HG03064 (cell line): ENCODE results near the gene RBBP4.
"Not testable (repeated sequence)": the region's sequence is repeated elsewhere in the genome, so short reads cannot be mapped to it uniquely, and the experiment has no call there.

ENCODE experiments used
- ATAC-seq: cut with Tn5 transposase; IDR thresholded peaks from one replicate; pipeline ENCODE4 v1.9.1; 2021; ENCODE audit warnings: low read depth; ENCODE audit not compliant: unreplicated experiment

The RBBP4 gene

DNA sequence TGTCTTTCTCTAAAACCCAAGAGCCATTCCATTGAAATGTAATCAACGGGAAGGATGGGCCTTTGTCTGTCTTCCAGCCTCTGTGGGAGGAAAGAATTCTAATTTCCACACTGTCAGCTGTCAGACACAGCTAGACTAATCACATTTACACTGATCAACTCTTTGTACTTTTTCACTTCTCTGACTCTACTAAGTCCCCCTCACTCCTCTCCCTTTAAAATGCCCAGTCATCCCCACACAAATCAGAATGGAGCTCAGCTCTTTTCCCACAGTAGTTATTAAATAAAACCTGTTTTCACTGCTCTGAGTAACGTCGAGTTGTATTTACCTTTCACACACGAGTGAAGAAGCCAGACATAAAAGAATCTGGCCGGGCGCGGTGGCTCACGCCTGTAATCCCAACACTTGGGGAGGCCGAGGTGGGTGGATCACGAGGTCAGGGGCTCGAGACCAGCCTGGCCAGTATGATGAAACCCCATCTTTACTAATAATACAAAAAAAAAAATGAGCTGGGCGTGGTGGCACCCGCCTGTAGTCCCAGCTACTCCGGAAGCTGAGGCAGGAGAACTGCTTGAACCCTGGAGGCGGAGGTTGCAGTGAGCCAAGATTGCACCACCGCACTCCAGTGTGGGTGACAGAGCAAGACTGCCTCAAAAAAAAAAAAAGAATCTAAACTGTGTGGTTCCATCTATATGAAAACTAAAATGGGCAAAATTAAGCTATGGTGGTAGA, 13.9 kb upstream of the RBBP4 start:
- no peak for ATAC-seq

DNA sequence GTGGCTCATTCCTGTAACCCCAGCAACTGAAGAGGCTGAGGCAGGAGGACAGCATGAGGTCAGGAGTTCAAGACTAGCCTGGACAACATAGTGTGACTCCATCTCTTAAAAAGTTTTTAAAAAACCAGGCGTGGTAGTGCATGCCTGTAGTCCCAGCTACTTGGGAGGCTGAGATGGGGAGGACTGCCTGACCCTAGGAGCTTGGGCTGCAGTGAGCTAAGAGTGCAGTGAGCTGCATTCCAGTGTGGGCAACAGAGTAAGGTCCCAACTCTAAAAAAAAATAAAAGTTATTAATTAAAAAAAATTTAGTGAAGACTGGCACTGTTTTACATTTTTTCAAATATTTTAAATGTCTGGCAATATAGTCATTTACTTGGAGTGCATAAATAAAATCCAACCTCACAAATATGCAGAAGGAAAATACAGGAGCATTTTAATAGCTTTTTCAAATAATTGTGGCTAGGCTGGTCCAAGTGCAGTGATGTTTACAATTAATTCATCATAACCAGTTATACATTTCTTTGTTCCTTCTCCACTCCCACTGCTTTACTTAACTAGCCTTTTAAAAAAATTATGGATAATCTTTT, 11.4 kb upstream of the RBBP4 start:
- no peak for ATAC-seq

DNA sequence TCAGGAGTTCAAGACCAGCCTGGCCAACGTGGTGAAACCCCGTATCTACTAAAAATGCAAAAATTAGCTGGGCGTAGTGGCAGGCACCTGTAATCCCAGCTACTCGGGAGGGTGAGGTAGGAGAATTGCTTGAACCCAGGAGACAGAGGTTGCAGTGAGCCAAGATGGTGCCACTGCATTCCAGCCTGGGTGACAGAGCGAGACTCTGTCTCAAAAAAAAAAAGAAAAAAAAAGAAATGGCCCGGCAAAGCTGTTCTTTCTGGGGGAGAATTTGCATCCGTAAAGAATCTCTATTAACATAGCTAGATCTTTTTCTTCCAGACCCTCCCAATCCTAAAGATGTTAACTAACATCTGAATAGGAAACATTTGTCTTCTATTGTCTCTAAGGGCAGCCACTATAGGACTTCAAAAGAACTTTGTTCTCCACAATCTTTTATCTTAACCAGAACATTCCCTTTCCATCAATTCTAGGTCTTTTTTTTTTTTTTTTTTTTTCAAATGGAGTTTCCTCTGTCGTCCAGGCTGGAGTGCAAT, 8.6 kb upstream of the RBBP4 start:
- not testable (repeated sequence) for ATAC-seq

DNA sequence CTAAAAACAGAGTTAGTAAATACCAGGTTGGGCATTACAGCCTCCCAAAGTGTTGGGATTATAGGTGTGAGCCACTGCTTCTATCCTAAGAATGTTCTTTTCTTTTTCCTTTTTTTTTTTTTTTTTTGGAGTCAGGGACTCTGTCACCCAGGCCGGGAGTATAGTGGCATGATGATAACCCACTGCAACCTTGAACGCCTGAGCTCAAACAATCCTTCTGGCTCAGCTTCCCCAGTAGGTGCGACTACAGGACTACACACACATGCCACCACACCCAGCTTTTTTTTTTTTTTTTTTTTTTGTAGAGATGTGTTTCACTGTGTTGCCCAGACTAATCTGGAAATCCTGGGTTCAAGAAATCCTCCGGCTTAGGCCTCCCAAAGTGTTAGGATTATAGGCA, 6.6 kb upstream of the RBBP4 start:
- no peak for ATAC-seq

DNA sequence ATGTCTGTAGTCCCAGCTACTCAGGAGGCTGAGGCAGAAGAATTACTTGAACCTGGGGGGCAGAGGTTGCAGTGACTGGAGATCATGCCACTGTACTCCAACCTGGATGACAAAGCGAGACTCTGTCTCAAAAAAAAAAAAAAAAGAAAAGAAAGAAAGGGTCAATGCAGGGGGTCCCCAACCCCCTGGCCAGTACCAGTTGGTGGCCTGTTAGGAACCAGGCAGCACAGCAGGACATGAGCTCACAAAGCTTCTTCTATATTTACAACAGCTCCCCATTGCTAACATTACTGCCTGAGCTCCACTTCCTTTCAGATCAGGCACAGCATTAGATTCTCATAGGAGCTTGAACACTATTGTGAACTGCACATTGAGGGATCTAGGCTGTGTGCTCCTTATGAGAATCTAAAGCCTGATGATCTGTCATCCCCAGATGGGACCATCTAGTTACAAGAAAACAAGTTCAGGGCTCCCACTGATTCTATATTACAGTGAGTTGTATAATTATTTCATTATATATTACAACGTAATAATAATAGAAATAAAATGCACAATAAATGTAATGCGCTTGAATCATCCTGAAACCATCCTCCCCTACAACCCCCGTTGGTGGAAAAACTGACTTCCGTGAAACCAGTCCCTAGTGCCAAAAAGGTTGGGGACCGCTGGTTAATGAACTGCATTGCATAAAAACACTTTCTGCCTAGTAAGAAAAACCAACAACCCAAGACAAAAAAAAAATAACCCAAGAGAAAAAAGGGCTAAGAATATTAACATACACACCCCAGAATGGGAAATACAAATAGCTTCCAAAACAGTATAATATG, 3.5 kb upstream of the RBBP4 start:
- no peak for ATAC-seq

DNA sequence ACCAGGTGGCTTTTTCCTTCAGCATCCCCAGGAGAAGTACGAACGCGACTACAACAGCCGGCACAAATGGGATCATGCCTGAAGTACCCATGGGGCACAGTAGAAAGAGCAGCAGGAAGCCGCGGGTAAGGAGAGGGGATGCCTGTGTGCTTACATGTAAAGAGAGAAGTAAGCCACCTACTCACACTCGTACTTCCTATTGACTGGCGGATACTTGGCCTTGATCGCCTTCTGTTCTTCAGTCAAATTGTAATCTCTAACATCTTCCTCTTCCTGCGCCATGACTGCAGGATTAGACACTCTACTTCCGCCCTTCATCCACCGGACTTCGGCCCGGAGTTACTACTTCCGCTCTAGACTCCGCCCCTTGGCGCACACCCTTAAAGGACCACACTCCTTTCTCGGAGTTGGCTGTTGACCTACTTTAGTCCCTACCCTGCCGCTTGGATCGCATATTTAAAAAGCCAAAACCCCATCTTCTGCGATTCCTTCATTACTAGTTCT, 708 bp upstream of the RBBP4 start, which contains the start of gene ZBTB8OS:
Gene ZBTB8OS, minus strand, starts transcription at position 303 of the 504 bp plus-strand sequence. Its CDS starts 21 bp downstream, at position 282.
- peak; percentile 63 for ATAC-seq

DNA sequence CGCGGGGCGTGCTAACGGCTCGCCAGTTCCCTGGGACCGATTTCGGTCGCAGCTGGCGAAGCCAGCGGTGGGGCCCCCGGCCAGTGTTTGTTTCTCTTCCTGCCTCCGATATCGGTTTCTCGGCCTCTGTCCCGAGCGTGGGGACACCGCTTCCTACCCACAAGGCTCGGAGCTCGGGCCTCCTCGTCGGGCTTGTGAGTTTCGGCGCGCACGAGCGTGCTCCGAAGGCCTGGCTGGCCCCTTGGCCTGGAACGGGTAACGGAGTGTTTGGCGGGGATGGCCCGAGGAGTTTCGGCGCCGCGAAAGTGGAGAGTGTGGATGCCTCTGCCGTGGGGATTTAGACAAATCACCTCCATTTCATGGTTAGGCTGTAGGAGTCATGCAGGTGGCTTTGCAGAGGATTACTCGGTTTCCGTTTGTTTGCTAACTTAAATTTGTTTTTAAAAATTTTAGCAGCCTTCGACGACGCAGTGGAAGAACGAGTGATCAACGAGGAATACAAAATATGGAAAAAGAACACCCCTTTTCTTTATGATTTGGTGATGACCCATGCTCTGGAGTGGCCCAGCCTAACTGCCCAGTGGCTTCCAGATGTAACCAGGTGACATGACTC, 559 bp downstream of the RBBP4 start:
- peak; percentile 30 for ATAC-seq

DNA sequence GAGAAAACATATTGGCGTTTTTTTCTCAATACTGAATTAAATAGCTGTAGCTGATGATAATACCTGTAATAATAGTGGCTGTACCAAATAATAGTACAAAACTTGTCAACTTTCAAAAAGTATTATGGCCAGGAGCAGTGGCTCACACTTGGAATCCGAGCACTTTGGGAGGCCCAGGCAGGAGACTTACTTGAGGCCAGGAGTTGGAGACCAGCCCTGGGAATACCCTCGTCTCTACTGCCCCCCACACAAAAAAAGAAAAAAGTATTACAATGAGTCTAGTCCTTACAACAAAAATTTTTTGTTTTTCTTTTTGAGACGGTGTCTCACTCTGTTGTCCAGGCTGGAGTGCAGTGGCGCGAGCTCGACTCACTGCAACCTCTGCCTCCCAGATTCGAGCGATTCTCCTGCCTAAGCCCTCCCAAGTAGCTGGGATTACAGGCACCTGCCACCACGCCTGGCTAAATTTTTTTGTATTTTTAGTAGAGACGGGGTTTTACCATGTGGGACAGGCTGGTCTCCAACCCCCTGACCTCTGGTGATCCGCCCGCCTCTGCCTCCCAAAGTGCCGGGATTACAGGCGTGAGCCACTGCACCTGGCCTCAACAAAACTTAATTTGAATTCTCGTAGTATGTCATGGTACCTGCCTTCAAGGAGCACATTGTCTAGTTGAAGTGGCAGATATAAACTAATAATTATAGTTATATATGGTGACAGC, 1.4 kb downstream of the RBBP4 start:
- no peak for ATAC-seq

DNA sequence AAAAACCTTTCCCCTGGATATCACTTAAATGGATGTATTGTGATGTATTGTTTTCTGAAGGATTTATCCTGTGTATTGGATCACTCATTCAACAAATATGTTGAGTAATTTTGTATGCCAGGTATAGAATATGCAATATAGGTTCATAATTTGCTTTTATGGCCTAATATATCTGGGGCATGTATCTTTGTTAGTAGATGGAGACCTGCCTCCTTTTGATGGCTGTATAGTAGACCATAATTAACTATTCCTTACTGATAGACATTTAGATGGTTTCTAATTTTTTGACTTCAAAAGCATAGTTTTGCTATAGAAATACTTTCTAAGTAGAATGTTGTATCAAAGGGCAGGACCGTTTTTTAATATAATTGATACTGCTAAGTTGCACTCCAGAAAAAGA, 8.6 kb downstream of the RBBP4 start:
- ATAC-seq, result no peak

DNA sequence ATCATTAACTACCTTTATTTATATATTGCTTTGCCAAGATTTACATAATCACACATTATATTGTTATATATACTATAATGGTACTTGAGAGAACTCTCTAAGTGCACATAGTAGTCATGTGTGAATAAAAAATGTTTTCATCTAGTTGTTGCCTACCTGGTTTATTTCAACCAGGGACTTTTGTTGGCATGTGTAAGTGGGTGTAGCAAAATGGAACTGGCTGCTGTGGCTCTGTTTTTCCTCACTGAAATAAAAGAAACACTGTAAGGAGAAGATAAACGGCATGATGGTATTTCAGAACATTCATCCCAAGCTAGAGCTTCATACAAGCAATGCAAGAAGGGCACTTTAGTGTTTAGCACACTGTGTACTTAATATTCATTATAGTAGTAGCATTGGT, 14.9 kb downstream of the RBBP4 start:
- ATAC-seq, result no peak

DNA sequence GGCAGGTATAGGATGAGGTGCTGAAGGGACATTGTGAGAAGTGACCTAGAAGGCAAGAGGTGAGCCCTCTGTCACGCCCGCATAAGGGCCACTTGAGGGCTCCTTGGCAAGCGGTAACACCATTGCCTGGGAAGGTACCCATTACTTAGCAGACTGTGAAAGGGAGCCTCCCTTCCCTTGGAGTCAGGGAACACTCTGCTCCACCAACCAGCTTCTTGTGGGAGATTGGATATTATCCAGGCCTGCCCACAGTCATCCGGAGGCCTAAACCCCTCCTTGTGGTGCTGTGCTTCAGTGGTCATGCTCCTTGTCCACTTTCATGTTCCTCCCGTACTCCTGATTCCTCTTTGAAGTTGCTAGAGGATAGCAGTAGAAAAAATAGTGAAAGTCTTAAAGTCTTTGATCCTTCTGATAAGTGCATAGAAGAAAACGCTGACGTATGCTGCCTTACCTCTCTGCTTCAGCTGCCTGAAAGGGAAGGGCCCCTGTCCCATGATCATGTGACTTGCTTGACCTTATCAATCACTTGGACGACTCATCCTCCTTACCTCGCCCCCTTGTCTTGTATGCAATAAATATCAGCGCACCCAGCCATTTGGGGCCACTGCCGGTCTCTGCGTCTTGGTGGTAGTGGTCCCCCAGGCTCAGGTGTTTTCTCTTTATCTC, 16.0 kb downstream of the RBBP4 start:
- ATAC-seq, result no peak

DNA sequence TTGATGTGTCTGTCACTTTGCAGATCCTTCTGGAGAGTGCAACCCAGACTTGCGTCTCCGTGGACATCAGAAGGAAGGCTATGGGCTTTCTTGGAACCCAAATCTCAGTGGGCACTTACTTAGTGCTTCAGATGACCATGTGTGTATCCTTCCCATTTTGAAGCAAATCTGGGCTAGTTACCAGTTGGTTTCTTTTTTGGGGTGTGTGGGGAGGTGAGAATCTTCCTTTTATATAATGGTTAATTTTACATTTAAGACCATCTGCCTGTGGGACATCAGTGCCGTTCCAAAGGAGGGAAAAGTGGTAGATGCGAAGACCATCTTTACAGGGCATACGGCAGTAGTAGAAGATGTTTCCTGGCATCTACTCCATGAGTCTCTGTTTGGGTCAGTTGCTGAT, 17.7 kb downstream of the RBBP4 start:
- ATAC-seq, result not testable (repeated sequence)

DNA sequence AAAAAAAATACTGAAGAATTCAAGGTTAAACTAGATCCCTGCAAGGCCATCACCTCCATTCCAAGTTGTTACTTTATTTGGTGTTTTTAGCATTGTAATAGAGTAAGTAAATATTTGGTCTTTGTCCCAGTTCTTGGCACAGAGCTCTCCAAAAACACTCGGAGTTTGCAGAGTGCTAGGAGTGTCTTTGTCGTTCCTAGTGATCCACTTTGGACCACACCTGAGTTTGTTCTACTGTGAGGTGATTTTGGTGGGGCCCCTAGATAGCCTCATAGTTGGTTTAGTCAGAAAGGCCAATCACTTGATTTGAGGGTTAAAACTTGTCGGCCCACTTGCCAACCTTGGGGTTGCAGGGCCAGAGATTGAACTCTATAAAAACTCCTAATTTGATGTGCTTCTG, 25.9 kb downstream of the RBBP4 start:
- no peak for ATAC-seq

DNA sequence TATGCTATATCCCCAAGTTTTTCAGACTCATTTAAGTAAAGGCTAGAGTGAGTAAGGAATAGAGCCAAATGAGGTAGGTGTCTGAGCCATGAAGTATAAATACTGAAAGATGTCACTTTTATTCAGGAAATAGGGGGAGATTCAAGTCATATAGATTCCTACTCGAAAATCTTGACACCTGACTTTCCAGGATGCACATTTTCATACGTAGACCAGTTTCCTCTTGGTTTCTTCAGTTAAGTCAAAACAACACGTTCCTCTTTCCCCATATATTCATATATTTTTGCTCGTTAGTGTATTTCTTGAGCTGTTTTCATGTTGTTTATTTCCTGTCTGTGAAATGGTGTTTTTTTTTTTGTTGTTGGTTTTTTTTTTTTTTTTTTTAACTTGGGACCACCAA, 29.0 kb downstream of the RBBP4 start:
- ATAC-seq, result not testable (repeated sequence)

DNA sequence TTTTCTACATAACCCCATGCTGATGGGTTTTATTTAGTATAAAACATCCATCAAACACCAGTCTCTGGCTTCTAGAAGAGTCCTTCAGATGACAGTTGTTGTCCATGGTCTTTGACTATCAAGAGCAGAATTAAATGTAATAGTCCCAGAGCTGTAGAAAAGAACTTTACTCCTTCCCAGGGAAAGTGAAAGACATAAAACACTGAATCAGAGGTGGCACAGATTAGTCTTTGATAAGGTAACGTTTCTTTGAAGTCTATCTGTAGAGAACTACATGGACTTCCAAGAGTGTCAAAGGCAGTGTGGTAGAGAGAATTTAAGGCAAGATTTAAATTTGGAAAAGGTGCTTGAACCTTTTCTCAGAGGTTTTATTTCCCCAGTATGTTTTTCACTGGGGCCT, 29.6 kb downstream of the RBBP4 start:
- ATAC-seq, result no peak

DNA sequence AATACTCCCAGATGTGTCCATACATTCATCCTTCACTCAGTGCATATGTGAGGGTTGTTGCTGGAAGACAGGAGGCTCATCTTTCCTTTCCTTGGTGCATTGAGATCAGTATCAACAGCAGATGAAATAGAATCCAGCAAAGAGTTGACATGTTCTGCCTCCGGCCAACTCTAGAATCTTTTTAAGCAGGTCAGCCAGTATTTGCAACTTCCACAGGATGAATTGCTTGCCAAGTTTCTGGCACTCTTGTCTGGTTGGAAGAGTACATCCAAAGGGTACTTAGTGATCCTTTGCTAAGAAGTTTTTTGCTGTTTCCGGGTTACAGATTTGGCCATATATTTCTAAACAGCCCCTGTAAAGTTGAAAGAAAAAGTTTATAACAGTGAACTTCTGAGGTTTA, 30.5 kb downstream of the RBBP4 start:
- ATAC-seq, result no peak

DNA sequence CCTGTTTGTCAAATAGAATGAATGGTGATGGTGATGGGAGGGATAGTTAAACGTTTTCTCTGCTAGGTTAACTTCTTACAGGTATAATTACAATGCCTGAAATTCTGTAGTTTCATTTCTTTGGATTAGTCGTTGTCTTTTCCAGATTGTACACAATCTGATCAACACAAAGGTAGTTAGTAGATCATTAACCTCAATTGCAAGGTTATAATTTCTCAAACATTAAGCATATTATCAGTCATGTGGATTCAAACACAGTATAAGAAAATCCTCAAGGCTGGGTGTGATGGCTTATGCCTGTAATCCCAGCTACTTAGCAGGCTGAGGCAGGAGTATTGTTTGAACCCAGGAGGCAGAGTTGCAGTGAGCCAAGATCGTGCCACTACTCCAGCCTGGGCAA, 31.0 kb downstream of the RBBP4 start:
- no peak for ATAC-seq

DNA sequence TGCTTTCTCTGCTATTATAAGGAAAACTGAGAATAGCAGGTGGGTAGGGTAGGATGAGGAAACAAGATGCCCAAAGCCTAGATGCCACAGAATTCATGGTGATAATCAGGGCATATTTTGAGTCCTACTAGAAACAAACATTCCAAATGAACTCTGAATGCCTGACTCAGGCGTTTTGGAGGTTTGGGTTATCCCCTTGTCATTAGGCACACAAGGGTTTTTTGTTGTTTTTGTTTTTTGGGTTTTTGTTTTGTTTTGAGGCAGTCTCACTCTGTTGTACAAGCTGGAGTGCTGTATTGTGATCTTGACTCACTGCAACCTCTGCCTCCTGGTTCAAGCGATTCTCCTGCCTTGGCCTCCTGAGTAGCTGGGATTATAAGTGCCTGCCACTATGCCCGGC, 32.4 kb downstream of the RBBP4 start:
- no peak for ATAC-seq

DNA sequence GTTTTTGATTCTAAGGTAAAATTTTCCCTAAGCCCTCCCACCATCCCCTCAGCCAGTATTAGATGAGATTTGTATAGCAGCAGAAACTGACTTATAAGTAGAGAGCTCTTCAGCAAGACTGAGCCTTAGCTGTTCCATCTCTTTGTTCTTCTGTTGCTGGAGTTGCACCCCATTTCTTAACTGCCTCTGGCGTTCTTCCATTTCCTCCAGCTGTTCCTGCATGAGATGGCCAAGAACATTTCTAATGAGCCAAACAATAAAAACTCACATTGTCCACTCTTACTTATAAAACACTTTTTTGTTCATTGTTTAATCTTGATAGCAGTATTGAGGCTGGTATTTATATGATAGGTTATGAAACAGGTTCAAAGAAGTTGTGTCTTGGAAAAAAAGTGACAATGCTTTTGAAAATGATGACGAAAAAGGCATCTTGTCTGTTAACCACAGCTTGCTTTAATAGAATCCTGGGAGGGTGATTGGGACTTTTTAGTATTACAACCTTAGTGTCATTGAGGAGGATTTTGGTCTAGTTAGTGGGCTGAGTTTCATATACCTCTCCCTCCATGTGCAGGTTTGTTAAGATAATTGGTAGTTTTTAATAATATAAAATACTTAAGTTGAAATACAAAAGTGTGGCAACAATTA, 33.3 kb downstream of the RBBP4 start:
- ATAC-seq, result no peak
